ENCODE measurements around the gene ADAMTS6.

The ADAMTS6 gene

DNA sequence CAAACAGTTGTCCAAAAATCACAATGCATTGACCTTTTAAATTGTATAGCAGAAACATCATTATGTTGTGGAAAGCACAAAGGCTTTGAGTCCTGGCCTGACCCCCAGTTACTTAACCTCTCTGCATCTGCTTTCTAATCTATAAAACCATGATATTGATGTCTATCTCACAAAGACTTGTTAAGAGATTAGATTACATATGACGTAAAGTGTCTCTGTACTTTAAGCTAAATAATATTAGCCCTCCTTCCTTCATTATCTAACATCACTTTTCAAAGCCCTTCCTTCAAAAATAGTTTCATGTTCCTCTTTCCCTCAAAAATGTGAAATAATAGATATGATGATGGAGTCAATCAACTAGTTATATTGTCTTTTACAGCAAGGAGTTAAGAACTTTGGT, 3.4 kb downstream of the ADAMTS6 start:
- TF ChIP-seq EZH2 (IDR thresholded peaks at IDR 0.05; ENCODE audit: borderline replicate concordance, low read depth, low read length, severe bottlenecking): no peak
- TF ChIP-seq, protein P1, sequence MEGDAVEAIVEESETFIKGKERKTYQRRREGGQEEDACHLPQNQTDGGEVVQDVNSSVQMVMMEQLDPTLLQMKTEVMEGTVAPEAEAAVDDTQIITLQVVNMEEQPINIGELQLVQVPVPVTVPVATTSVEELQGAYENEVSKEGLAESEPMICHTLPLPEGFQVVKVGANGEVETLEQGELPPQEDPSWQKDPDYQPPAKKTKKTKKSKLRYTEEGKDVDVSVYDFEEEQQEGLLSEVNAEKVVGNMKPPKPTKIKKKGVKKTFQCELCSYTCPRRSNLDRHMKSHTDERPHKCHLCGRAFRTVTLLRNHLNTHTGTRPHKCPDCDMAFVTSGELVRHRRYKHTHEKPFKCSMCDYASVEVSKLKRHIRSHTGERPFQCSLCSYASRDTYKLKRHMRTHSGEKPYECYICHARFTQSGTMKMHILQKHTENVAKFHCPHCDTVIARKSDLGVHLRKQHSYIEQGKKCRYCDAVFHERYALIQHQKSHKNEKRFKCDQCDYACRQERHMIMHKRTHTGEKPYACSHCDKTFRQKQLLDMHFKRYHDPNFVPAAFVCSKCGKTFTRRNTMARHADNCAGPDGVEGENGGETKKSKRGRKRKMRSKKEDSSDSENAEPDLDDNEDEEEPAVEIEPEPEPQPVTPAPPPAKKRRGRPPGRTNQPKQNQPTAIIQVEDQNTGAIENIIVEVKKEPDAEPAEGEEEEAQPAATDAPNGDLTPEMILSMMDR (IDR thresholded peaks at IDR 0.05; ENCODE audit: borderline replicate concordance, extremely low read depth, low read length, poor library complexity, severe bottlenecking): no peak
- H3K9me3 ChIP-seq (ENCODE audit: insufficient read depth, low read length, severe bottlenecking): no peaks in the 10 kb centered on the region
- no peaks in the 10 kb centered on the region for H4K20me1 ChIP-seq (ENCODE audit: insufficient read depth, low read length)
- no peak overlapping the region for H3K9ac ChIP-seq (ENCODE audit: low read depth, low read length)
- H3K27ac ChIP-seq (ENCODE audit: low read length): no peak overlapping the region
- ATAC-seq (ENCODE audit: insufficient read depth, low read depth): no peak
- peaks cover 13% of the 10 kb centered on the region for H3K27me3 ChIP-seq (ENCODE audit: insufficient read depth, low read length, poor library complexity)
- peaks cover 30% of the 10 kb centered on the region for H3K4me1 ChIP-seq (ENCODE audit: insufficient read depth, low read length)
- H3K79me2 ChIP-seq (ENCODE audit: insufficient read depth, low read length): no peaks in the 10 kb centered on the region
- no peak overlapping the region for H3K4me2 ChIP-seq (ENCODE audit: insufficient read depth, low read length)
- no peaks in the 10 kb centered on the region for H3K36me3 ChIP-seq (ENCODE audit: insufficient read depth, low read length)
- no peak overlapping the region for H2AFZ ChIP-seq (ENCODE audit: low read depth, low read length)
- DNase-seq: no peak
- H3K4me3 ChIP-seq (ENCODE audit: low read depth in 1 of 2, low read length in 2 of 2): no peak overlapping the region

DNA sequence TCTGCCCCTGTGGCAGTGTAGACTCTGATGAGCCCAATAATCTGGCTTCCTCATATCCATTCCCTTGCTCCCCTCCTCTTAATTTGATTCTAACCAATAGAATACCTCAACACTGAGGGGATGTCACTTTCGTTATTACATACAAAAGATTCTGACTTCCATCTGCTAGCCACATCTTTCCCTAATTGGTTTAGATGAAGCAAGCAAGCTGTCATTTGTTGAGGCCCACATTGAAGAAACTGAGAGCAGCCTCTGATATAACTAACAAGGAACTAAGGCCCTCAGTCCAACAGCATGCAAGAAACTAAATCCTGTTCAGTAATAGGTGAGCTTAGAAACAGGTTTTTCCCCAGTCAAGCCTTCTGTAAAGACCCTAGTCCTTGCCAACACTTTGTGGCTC, 5.8 kb downstream of the ADAMTS6 start:
- no peak overlapping the region for H2AFZ ChIP-seq (ENCODE audit: low read depth, low read length)
- H3K9ac ChIP-seq (ENCODE audit: low read depth, low read length): no peak overlapping the region
- H3K4me2 ChIP-seq (ENCODE audit: insufficient read depth, low read length): no peak overlapping the region

DNA sequence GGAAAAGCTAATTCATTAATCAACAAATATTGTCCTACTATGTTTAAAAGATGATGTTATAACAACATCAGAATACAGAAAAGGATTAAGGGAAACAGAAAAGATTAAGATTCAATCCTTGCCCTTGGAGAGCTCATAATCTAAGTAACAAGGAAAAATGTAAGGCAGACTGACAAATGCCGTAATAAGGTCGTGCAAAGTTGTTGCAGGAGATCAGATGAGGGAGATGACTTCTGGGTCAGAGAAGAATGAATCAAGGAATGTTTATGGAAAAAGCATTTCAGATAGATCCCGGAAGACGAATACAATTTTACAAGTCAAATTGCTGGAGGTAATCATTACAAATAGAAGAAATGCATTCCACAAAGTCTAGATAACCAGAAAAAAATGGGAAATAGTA, 6.4 kb downstream of the ADAMTS6 start:
- Histone ChIP-seq H3K27ac (ENCODE audit: low read length) (no peak overlapping the region), H3K36me3 (ENCODE audit: insufficient read depth, low read length) (no peaks in the 10 kb centered on the region), H2AFZ (ENCODE audit: low read depth, low read length) (no peak overlapping the region), H3K9me3 (ENCODE audit: insufficient read depth, low read length, severe bottlenecking) (no peaks in the 10 kb centered on the region), H3K27me3 (ENCODE audit: insufficient read depth, low read length, poor library complexity) (peaks cover 8% of the 10 kb centered on the region), H3K4me1 (ENCODE audit: insufficient read depth, low read length) (peaks cover 11% of the 10 kb centered on the region; the same call in 1 of the 2 replicates), H3K9ac (ENCODE audit: low read depth, low read length) (no peak overlapping the region), H3K4me2 (ENCODE audit: insufficient read depth, low read length) (no peak overlapping the region), H3K79me2 (ENCODE audit: insufficient read depth, low read length) (no peaks in the 10 kb centered on the region), H4K20me1 (ENCODE audit: insufficient read depth, low read length) (no peaks in the 10 kb centered on the region), H3K4me3 (ENCODE audit: low read depth in 1 of 2, low read length in 2 of 2) (no peak overlapping the region)
- DNase-seq (no peak), ATAC-seq (ENCODE audit: insufficient read depth, low read depth) (no peak)
- TF ChIP-seq, protein P1 (IDR thresholded peaks at IDR 0.05; ENCODE audit: borderline replicate concordance, extremely low read depth, low read length, poor library complexity, severe bottlenecking): no peak
- TF ChIP-seq EZH2 (IDR thresholded peaks at IDR 0.05; ENCODE audit: borderline replicate concordance, low read depth, low read length, severe bottlenecking): no peak

More for the DNA sequence above, 5.8 kb downstream of the ADAMTS6 start:
- TF ChIP-seq, protein P1 (IDR thresholded peaks at IDR 0.05; ENCODE audit: borderline replicate concordance, extremely low read depth, low read length, poor library complexity, severe bottlenecking): no peak
- TF ChIP-seq EZH2 (IDR thresholded peaks at IDR 0.05; ENCODE audit: borderline replicate concordance, low read depth, low read length, severe bottlenecking): no peak
- Histone ChIP-seq H3K27me3 (ENCODE audit: insufficient read depth, low read length, poor library complexity) (peaks cover 13% of the 10 kb centered on the region), H3K9me3 (ENCODE audit: insufficient read depth, low read length, severe bottlenecking) (no peaks in the 10 kb centered on the region), H4K20me1 (ENCODE audit: insufficient read depth, low read length) (no peaks in the 10 kb centered on the region), H3K4me1 (ENCODE audit: insufficient read depth, low read length) (peaks cover 17% of the 10 kb centered on the region; the same call in 1 of the 2 replicates), H3K36me3 (ENCODE audit: insufficient read depth, low read length) (no peaks in the 10 kb centered on the region), H3K27ac (ENCODE audit: low read length) (no peak overlapping the region), H3K4me3 (ENCODE audit: low read depth in 1 of 2, low read length in 2 of 2) (no peak overlapping the region), H3K79me2 (ENCODE audit: insufficient read depth, low read length) (no peaks in the 10 kb centered on the region)
- DNase-seq: no peak
- no peak for ATAC-seq (ENCODE audit: insufficient read depth, low read depth)
